ENCODE data around the gene GATC. TPM values are rescaled to one million over a fixed set of nuclear protein-coding genes. Genes with fewer than 3 reads are reported as not detected.

The GATC gene
- polyA plus RNA-seq, 1 experiment: 25.9 TPM

DNA sequence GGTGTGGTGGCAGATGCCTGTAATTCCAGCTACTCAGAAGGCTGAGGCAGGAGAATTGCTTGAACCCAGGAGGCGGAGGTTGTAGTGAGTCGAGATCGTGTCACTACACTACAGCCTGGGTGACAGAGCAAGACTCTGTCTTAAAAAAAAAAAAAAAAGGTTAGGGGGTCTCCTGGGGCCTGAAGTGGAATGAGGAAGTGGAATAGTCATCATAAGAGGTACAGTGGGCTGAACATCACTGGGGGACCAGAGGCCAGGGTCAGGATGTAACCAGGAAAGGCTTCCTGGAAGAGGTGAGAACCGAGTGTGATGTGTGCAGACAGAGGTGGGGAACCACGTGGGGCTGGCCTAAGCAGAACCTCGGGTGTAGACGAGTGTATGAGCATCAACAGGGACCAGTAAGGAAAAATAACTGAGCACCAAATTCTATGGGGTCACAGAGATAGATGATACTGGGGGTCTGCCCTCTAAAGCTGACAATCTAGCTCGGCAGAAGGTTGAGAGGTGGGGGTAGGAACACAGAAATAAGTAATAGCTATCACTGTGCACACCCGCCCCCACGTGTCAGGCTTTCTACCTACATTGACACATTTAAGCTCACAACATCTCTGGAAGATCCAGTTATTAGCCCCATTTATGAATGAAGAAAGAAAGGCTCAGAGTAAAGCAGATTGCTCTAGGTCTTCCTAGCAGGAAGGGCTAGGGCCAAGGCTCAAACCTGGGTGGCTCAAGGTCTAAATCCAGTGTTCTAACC is 13.3 kb upstream of the GATC start:
- ChIA-PET CTCF (interaction anchor here (1.4 to 4.2 kb wide), 2 partner anchors 37 to 78 kb away, joined by 3 to 82 read pairs; partner anchors contain the start of gene SRSF9), POLR2A (no interaction called here)
- no peak for DNase-seq (ENCODE audit: low read depth, low spot score)
- TF ChIP-seq, protein P1, sequence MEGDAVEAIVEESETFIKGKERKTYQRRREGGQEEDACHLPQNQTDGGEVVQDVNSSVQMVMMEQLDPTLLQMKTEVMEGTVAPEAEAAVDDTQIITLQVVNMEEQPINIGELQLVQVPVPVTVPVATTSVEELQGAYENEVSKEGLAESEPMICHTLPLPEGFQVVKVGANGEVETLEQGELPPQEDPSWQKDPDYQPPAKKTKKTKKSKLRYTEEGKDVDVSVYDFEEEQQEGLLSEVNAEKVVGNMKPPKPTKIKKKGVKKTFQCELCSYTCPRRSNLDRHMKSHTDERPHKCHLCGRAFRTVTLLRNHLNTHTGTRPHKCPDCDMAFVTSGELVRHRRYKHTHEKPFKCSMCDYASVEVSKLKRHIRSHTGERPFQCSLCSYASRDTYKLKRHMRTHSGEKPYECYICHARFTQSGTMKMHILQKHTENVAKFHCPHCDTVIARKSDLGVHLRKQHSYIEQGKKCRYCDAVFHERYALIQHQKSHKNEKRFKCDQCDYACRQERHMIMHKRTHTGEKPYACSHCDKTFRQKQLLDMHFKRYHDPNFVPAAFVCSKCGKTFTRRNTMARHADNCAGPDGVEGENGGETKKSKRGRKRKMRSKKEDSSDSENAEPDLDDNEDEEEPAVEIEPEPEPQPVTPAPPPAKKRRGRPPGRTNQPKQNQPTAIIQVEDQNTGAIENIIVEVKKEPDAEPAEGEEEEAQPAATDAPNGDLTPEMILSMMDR (IDR thresholded peaks at IDR 0.05; ENCODE audit: low read depth, low read length): no peak
- H3K27ac ChIP-seq (ENCODE audit: low read depth, low read length): no peak overlapping the region
- no peak overlapping the region for H3K4me3 ChIP-seq (ENCODE audit: low read depth, low read length)
- peaks cover 2% of the 10 kb centered on the region for H3K27me3 ChIP-seq (ENCODE audit: control insufficient read depth, insufficient read depth, low read length)
- H3K9me3 ChIP-seq (ENCODE audit: control insufficient read depth, insufficient read depth, low read length): no peaks in the 10 kb centered on the region; the same call in 1 of the 2 replicates

GRCh38 chr12:120437735-120438494 is 8.3 kb upstream of the GATC start, which contains the start of gene COX6A1:
Gene COX6A1, plus strand, starts transcription at chr12:120438113. Its CDS starts 14 bp downstream, at chr12:120438127.
- peak; percentile 90 for DNase-seq (ENCODE audit: low read depth, low spot score)
- peak within 1 kb of the TSS; percentile 95 for H3K4me3 ChIP-seq (ENCODE audit: low read depth, low read length)
- ChIA-PET CTCF (interaction anchor here (0.5 to 2.7 kb wide), 5 partner anchors 71 to 136 kb away, joined by 3 to 10 read pairs (median 4); partner anchors contain the start of gene SIRT4), POLR2A (interaction anchor here (0.5 kb wide), 1 partner anchor 11 kb away, joined by 3 read pairs; no protein-coding TSS in a partner anchor)
- TF ChIP-seq, protein P1 (IDR thresholded peaks at IDR 0.05; ENCODE audit: low read depth, low read length): 0 out of 2 replicates have a peak, but pooled peaks have one; percentile 16
- H3K9me3 ChIP-seq (ENCODE audit: control insufficient read depth, insufficient read depth, low read length): no peaks in the 10 kb centered on the region; the same call in 1 of the 2 replicates
- H3K27me3 ChIP-seq (ENCODE audit: control insufficient read depth, insufficient read depth, low read length): peaks cover 2% of the 10 kb centered on the region
- H3K27ac ChIP-seq (ENCODE audit: low read depth, low read length): no peak within 1 kb of the TSS

DNA sequence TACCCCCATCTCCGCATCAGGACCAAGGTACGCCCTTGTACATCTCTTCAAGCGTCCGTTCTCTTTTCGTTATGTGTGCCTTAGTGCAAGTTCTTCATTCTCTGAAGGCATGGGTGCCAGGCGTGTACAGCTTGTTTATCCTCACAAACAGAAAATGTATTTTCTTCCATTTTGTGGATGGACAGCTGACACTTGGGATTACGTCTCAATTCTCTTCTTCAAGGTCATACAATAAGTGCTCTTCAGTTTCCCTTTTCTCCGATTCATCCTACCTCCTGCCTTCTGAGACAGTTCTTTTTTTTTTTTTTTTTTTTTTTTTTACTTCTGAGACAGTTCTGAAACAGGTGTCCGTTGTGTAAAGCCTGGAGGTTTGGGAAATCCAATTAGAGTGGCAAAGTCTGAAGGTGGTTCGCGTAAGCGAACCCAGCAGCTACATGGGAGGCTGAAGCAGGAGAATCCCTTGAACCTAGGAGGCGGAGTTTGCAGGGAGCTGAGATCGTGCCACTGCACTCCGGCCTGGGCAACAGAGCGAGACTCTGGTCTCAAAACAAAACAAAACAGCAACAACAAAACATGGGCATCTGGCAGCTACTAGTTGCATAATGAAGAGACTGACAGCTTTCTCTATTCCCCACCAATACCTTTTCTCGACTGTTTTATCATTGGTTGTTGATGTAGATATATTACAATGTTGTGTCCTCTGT is 7.6 kb upstream of the GATC start:
- no peaks in the 10 kb centered on the region; the same call in 1 of the 2 replicates for H3K9me3 ChIP-seq (ENCODE audit: control insufficient read depth, insufficient read depth, low read length)
- ChIA-PET CTCF (interaction anchor here (2.7 kb wide), 1 partner anchor 137 kb away, joined by 10 read pairs; the partner anchor contains the start of gene SIRT4), POLR2A (interaction anchor here (0.5 kb wide), 1 partner anchor 10 kb away, joined by 3 read pairs; no protein-coding TSS in a partner anchor)
- no peaks in the 10 kb centered on the region for H3K27me3 ChIP-seq (ENCODE audit: control insufficient read depth, insufficient read depth, low read length)
- H3K27ac ChIP-seq (ENCODE audit: low read depth, low read length): no peak overlapping the region
- peak overlapping the region; percentile 95 for H3K4me3 ChIP-seq (ENCODE audit: low read depth, low read length)
- TF ChIP-seq, protein P1 (IDR thresholded peaks at IDR 0.05; ENCODE audit: low read depth, low read length): no peak
- DNase-seq (ENCODE audit: low read depth, low spot score): no peak

DNA sequence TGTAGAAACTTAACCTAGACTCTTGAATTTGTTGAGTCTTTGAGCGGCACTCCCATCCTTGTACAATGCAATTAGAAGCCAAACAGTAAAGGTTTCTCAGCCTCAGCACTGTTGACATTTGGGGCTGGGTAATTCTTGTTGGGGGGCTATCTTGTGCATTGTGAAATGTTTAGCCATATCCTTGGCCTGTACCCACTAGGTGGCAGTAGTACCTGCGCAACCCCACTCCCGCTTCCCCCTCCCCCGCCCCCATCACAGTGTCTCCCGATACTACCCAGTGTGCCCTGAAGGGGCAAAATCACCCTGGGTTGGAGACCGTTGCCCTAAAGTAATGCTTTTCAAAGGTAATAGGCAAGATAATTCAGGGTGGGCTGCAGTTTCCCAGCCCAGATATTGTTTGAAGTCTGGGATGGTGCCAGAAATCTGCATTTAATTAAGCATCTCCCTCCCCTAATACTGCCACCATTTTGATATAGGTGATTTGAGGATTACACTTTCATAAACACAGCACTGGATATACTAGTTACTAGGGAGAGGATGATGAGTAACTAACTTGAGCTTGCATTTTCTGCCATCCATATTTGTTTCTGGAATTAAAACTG is 6.5 kb upstream of the GATC start:
- POLR2A ChIA-PET: no interaction called here
- Histone ChIP-seq H3K9me3 (ENCODE audit: control insufficient read depth, insufficient read depth, low read length) (no peaks in the 10 kb centered on the region; the same call in 1 of the 2 replicates), H3K27ac (ENCODE audit: low read depth, low read length) (no peak overlapping the region), H3K27me3 (ENCODE audit: control insufficient read depth, insufficient read depth, low read length) (no peaks in the 10 kb centered on the region), H3K4me3 (ENCODE audit: low read depth, low read length) (no peak overlapping the region)
- TF ChIP-seq, protein P1 (IDR thresholded peaks at IDR 0.05; ENCODE audit: low read depth, low read length): peak; percentile 56
- CTCF ChIA-PET: interaction anchor here (0.8 to 1.1 kb wide), 7 partner anchors 9 to 210 kb away, joined by 3 to 5 read pairs (median 3); no protein-coding TSS in a partner anchor
- no peak for DNase-seq (ENCODE audit: low read depth, low spot score)

All from AG04450 (cell line).